ENCODE results near the gene GREM1.

DNA sequence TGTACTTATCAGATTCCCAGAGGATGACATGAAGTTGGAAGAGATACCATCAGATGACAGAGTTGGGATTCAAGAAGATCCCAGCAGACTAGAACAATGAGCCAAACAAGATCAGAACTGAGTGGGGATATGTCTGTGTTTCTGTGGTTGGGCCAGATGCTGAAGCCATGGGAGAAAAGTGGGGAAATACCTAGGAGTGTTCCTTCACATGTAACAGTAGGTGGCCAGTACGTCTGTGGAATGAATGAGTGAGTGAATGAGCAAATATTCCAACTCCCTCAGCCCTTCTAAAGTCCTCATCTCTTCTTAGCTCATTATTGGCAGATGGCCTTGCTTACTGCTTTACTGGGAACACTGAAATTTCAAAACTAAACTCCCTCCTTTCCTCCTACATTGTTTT, 32.2 kb upstream of the GREM1 start:
- TF ChIP-seq CTCF (IDR thresholded peaks at IDR 0.05) (no peak), POLR2A (IDR thresholded peaks at IDR 0.05) (no peak)

Data from adrenal gland (tissue), 5 donors.